GM12873 (cell line): ENCODE results near the gene SNW1.

Experiments used
- CTCF ChIP-seq: IDR thresholded peaks from 2 replicates; pipeline ENCODE4 v1.5.1; 2012; ENCODE audit warnings: low read depth, mild to moderate bottlenecking, moderate library complexity, low read length, control low read depth; ENCODE audit not compliant: insufficient read depth; ENCODE audit errors: missing control alignments

Gene SNW1

GRCh38 chr14:77760381-77761204 lies at the start of gene SNW1:
Gene SNW1, minus strand, starts transcription at chr14:77761156. Its CDS starts 29 bp downstream, at chr14:77761127.
- TF ChIP-seq CTCF: no peak

GRCh38 chr14:77809011-77809410 lies 48.1 kb upstream of the SNW1 start:
- TF ChIP-seq CTCF: no peak

GRCh38 chr14:77808250-77808649 lies 47.3 kb upstream of the SNW1 start:
- no peak for TF ChIP-seq CTCF

- TF ChIP-seq CTCF: no peak
Measured at GRCh38 chr14:77805706-77806105, 44.8 kb upstream of the SNW1 start.

- peak; percentile 70 for TF ChIP-seq CTCF
Measured at GRCh38 chr14:77804592-77804991, 43.6 kb upstream of the SNW1 start.

GRCh38 chr14:77800814-77801213 lies 39.9 kb upstream of the SNW1 start:
- TF ChIP-seq CTCF: no peak

GRCh38 chr14:77799863-77800730 lies 39.1 kb upstream of the SNW1 start, which contains the start of gene ADCK1:
Gene ADCK1, plus strand, starts transcription at chr14:77800109. Its CDS starts 18,870 bp downstream, at chr14:77818979.
- peak; percentile 49 for TF ChIP-seq CTCF
